K562 (cell line): Measurements from ENCODE around the gene ARHGAP22. TPM values are rescaled to one million over a fixed set of nuclear protein-coding genes. Genes with fewer than 3 reads are reported as not detected.
A peak's percentile ranks its signal among the peaks of the same experiment; 100 is the strongest.

Experiments
- CEBPG ChIP-seq, 3 experiments: fragments of 200-800 bp in 1 of 3; sonication (Bioruptor generic) in 1 of 3; sonication (generic) in 1 of 3; formaldehyde crosslinking in 1 of 3; IDR thresholded peaks in 2 of 3; conservative IDR thresholded peaks in 1 of 3; 2 replicates each; pipeline versions ENCODE4 v1.6.1 to v1.8.0; 2016 to 2022; ENCODE audit warnings: missing compliant biosample characterization in 2 of 3, missing genetic modification characterization in 2 of 3, mild to moderate bottlenecking in 1 of 3, missing genetic modification reagents in 1 of 3
- CHCHD3 ChIP-seq: fragments of 250-450 bp; sonication (Bioruptor Pico); IDR thresholded peaks from 2 replicates; pipeline ENCODE4 v2.1.2; 2022; ENCODE audit warnings: mild to moderate bottlenecking
- DACH1 ChIP-seq: fragments of 450-650 bp; IDR thresholded peaks from 2 replicates; pipeline ENCODE4 v1.6.1; 2018; ENCODE audit not compliant: partially characterized antibody
- HDAC2 ChIP-seq: fragments of 450-650 bp; IDR thresholded peaks from 2 replicates; pipeline ENCODE4 v1.6.1; 2016; ENCODE audit warnings: mild to moderate bottlenecking
- HDAC3 ChIP-seq: fragments of 450-650 bp; IDR thresholded peaks from 2 replicates; pipeline ENCODE4 v1.6.1; 2018; ENCODE audit warnings: borderline replicate concordance, mild to moderate bottlenecking, moderate library complexity; ENCODE audit not compliant: partially characterized antibody
- KLF6 ChIP-seq: fragments of 250-450 bp; sonication (Bioruptor Pico); IDR thresholded peaks from 2 replicates; pipeline ENCODE4 v1.4.0; 2020; ENCODE audit warnings: mild to moderate bottlenecking, moderate library complexity, borderline replicate concordance
- MAZ ChIP-seq, 2 experiments: fragments of 450-650 bp in 1 of 2; sonication (generic) in 1 of 2; formaldehyde crosslinking; IDR thresholded peaks in 1 of 2; conservative IDR thresholded peaks in 1 of 2; 2 replicates each; pipeline versions ENCODE4 v1.4.0 to v1.5.0; 2020; ENCODE audit warnings: mild to moderate bottlenecking in 1 of 2, missing genetic modification reagents in 1 of 2
- MEIS2 ChIP-seq: fragments of 450-650 bp; IDR thresholded peaks from 2 replicates; pipeline ENCODE4 v1.6.1; 2014; ENCODE audit warnings: mild to moderate bottlenecking; ENCODE audit not compliant: partially characterized antibody
- MTF1 ChIP-seq: fragments of 250-450 bp; sonication (Bioruptor Pico); IDR thresholded peaks from 2 replicates; pipeline ENCODE4 v1.9.0; 2021; ENCODE audit warnings: moderate library complexity, mild to moderate bottlenecking, inconsistent platforms, borderline replicate concordance
- NELFE ChIP-seq: IDR thresholded peaks from 2 replicates; pipeline ENCODE4 v1.6.1; 2011; ENCODE audit warnings: mild to moderate bottlenecking; ENCODE audit not compliant: insufficient read depth, insufficient read length
- NFE2L1 ChIP-seq: fragments of 450-650 bp; IDR thresholded peaks from 2 replicates; pipeline ENCODE4 v1.6.1; 2016; ENCODE audit warnings: missing genetic modification characterization, low read depth, mild to moderate bottlenecking, missing compliant biosample characterization, moderate library complexity, borderline replicate concordance
- OTX1 ChIP-seq: fragments of 450-650 bp; formaldehyde crosslinking; IDR thresholded peaks from 2 replicates; pipeline ENCODE4 v1.4.0; 2022; ENCODE audit warnings: mild to moderate bottlenecking
- PHF8 ChIP-seq: fragments of 200-600 bp; sonication (generic); IDR thresholded peaks from 2 replicates; pipeline ENCODE4 v1.6.1; 2012; ENCODE audit warnings: mixed run types, mild to moderate bottlenecking, inconsistent platforms, low read length, moderate library complexity, borderline replicate concordance
- PPARD ChIP-seq: fragments of 250-450 bp; sonication (Bioruptor Pico); IDR thresholded peaks from 2 replicates; pipeline ENCODE4 v1.8.0; 2022; ENCODE audit warnings: inconsistent platforms, mild to moderate bottlenecking, moderate library complexity
- SIN3A ChIP-seq, 2 experiments: fragments of 150-350 bp in 1 of 2; IDR thresholded peaks; 2 replicates each; pipeline ENCODE4 v1.6.1; 2011 to 2016; ENCODE audit warnings: borderline replicate concordance in 2 of 2, low read depth in 2 of 2, low read length in 2 of 2, mild to moderate bottlenecking in 2 of 2, moderate library complexity in 2 of 2; ENCODE audit not compliant: control insufficient read depth in 1 of 2
- SIRT6 ChIP-seq: IDR thresholded peaks from one replicate; pipeline ENCODE4 v1.6.1; 2012; ENCODE audit warnings: low read depth, mild to moderate bottlenecking, control low read depth, inconsistent platforms, low read length, moderate library complexity
- STAT5A ChIP-seq: IDR thresholded peaks from 2 replicates; pipeline ENCODE4 v1.6.1; 2012; ENCODE audit warnings: low read length, inconsistent platforms, borderline replicate concordance
- XRCC3 ChIP-seq: fragments of 450-650 bp; IDR thresholded peaks from 2 replicates; pipeline ENCODE4 v1.6.1; 2017; ENCODE audit warnings: mild to moderate bottlenecking, moderate library complexity
- ZNF175 ChIP-seq: fragments of 200-800 bp; sonication (Bioruptor generic); IDR thresholded peaks from 2 replicates; pipeline ENCODE4 v1.6.1; 2016; ENCODE audit warnings: low read depth, mild to moderate bottlenecking, missing genetic modification characterization, missing compliant biosample characterization
- ZNF311 ChIP-seq: fragments of 250-450 bp; sonication (Bioruptor Pico); IDR thresholded peaks from 2 replicates; pipeline ENCODE4 v1.4.0; 2020; ENCODE audit warnings: mild to moderate bottlenecking, moderate library complexity
- polyA plus RNA-seq, 8 experiments: library from polyadenylated mRNA; depleted of rRNA in 4 of 8; stranded (reverse) in 5 of 8; unstranded in 3 of 8; fragments of >200 nt; fragmentation: Nextera tagmentation in 2 of 8; fragmentation: Illumina TruSeq in 1 of 8; extraction: Ambion mirVana in 2 of 8; extraction: Trizol in 1 of 8; gene quantifications; 2 replicates each; pipeline versions ENCODE4 v1.2.1 to v1.2.3, GENCODE V29; 2011 to 2014; ENCODE audit warnings: inconsistent platforms in 1 of 8, missing spikeins in 1 of 8
- total RNA-seq, 7 experiments: library from RNA; depleted of rRNA in 6 of 7; stranded (reverse); fragments of >200 nt in 6 of 7; fragmentation: Illumina TruSeq in 2 of 7; extraction: Trizol in 2 of 7; gene quantifications; 2 replicates each; pipeline versions ENCODE4 v1.2.1 to v1.2.3, GENCODE V29; 2011 to 2021; ENCODE audit warnings: low replicate concordance in 1 of 7
- TF ChIP-seq, protein P1 (sequence below): fragments of 450-650 bp; IDR thresholded peaks from 2 replicates; pipeline ENCODE4 v1.6.1; 2017; ENCODE audit warnings: antibody characterized with exemption
- TF ChIP-seq, protein P2 (sequence below): fragments of 250-450 bp; sonication (Bioruptor Pico); IDR thresholded peaks from 2 replicates; pipeline ENCODE4 v1.8.0; 2022; ENCODE audit warnings: moderate library complexity, mild to moderate bottlenecking, inconsistent platforms
- TF ChIP-seq, protein P3 (sequence below): fragments of 450-650 bp; formaldehyde crosslinking; IDR thresholded peaks from 2 replicates; pipeline ENCODE4 v1.4.0; 2020; ENCODE audit warnings: mild to moderate bottlenecking, mixed read lengths

ARHGAP22 gene
- total and polyA plus RNA-seq, 9 of the 15 experiments (the other 6 are each of a cell fraction or from before 2014, with no cell fraction given) = 1.3 to 28.1 (median 12.7) TPM

DNA sequence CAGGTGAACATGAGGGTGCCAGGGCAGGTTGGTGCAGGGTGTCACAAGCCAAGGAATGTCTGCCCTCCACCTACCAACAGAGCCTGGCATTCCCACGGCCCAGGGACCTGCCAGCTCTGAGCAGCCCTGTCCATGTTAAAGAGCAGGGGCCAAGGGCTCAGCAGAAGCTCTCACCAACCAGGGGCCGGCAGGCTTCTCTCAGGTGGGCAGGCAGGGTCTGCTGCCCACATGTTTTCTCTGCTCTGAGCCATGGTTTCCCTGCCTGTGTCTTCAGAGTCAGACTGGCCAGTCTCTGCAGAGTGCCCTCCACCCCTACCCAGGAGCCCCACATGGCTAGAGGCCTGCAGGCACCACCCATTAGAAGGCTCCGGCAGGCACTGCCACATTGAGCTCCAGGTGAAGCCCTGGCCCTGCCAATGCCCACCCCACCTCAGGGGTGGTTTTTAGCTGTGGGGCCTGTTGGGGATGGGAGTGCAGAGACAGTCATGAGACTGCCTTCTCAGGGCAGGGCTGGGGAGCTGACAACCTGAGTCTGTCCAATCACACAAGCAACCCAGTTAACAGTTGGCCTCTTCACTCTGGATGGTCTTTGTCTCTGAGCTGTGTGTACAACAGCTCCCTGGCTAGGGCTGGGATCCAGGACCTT, 135.9 kb downstream of the ARHGAP22 start (continued):
- TF ChIP-seq, protein P1, sequence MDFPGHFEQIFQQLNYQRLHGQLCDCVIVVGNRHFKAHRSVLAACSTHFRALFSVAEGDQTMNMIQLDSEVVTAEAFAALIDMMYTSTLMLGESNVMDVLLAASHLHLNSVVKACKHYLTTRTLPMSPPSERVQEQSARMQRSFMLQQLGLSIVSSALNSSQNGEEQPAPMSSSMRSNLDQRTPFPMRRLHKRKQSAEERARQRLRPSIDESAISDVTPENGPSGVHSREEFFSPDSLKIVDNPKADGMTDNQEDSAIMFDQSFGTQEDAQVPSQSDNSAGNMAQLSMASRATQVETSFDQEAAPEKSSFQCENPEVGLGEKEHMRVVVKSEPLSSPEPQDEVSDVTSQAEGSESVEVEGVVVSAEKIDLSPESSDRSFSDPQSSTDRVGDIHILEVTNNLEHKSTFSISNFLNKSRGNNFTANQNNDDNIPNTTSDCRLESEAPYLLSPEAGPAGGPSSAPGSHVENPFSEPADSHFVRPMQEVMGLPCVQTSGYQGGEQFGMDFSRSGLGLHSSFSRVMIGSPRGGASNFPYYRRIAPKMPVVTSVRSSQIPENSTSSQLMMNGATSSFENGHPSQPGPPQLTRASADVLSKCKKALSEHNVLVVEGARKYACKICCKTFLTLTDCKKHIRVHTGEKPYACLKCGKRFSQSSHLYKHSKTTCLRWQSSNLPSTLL = no peak
- TF ChIP-seq HDAC2 = no peak
- TF ChIP-seq ZNF175 (CRISPR knock-in tag) = peak; percentile 77; the same call in 1 of the 2 replicates
- TF ChIP-seq CHCHD3 (CRISPR knock-in tag) = no peak
- TF ChIP-seq, protein P2, sequence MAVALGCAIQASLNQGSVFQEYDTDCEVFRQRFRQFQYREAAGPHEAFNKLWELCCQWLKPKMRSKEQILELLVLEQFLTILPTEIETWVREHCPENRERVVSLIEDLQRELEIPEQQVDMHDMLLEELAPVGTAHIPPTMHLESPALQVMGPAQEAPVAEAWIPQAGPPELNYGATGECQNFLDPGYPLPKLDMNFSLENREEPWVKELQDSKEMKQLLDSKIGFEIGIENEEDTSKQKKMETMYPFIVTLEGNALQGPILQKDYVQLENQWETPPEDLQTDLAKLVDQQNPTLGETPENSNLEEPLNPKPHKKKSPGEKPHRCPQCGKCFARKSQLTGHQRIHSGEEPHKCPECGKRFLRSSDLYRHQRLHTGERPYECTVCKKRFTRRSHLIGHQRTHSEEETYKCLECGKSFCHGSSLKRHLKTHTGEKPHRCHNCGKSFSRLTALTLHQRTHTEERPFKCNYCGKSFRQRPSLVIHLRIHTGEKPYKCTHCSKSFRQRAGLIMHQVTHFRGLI (CRISPR knock-in tag) = 0 out of 2 replicates have a peak, but pooled peaks have one; percentile 54
- no peak for TF ChIP-seq PPARD (CRISPR knock-in tag)
- TF ChIP-seq NFE2L1 (tag) = no peak
- no peak for TF ChIP-seq SIN3A (IDR thresholded peaks at IDR 0.05; ENCODE audit: borderline replicate concordance in 2 of 2, control insufficient read depth in 1 of 2, low read depth in 2 of 2, low read length in 2 of 2)
- no peak for TF ChIP-seq OTX1
- TF ChIP-seq DACH1 = no peak
- TF ChIP-seq NELFE = no peak
- TF ChIP-seq, protein P3, sequence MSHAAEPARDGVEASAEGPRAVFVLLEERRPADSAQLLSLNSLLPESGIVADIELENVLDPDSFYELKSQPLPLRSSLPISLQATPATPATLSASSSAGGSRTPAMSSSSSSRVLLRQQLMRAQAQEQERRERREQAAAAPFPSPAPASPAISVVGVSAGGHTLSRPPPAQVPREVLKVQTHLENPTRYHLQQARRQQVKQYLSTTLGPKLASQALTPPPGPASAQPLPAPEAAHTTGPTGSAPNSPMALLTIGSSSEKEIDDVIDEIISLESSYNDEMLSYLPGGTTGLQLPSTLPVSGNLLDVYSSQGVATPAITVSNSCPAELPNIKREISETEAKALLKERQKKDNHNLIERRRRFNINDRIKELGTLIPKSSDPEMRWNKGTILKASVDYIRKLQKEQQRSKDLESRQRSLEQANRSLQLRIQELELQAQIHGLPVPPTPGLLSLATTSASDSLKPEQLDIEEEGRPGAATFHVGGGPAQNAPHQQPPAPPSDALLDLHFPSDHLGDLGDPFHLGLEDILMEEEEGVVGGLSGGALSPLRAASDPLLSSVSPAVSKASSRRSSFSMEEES (CRISPR knock-in tag) = no peak
- TF ChIP-seq MAZ (CRISPR knock-in tag; conservative IDR thresholded peaks at IDR 0.05 in 1 of 2, IDR thresholded peaks at IDR 0.05 in 1 of 2) = peak in 1 of 2 experiments; percentile 59; a peak in 2 of 4 replicates
- TF ChIP-seq STAT5A = no peak
- TF ChIP-seq HDAC3 = no peak
- TF ChIP-seq MEIS2 = no peak
- TF ChIP-seq MTF1 (CRISPR knock-in tag) = 0 out of 2 replicates have a peak, but pooled peaks have one; percentile 30
- no peak for TF ChIP-seq XRCC3
- TF ChIP-seq CEBPG (CRISPR knock-in tag; IDR thresholded peaks at IDR 0.05) = no peak
- no peak for TF ChIP-seq CEBPG (tag; conservative IDR thresholded peaks at IDR 0.05 in 1 of 2, IDR thresholded peaks at IDR 0.05 in 1 of 2)
- peak; percentile 76 for TF ChIP-seq KLF6 (CRISPR knock-in tag)
- TF ChIP-seq SIRT6 = no peak
- 0 out of 2 replicates have a peak, but pooled peaks have one; percentile 21 for TF ChIP-seq PHF8
- TF ChIP-seq ZNF311 (CRISPR knock-in tag) = peak; percentile 81
